Measurements from ENCODE around the gene CCNJ. TPM values are rescaled to one million over a fixed set of nuclear protein-coding genes. Genes with fewer than 3 reads are reported as not detected.
A peak's percentile ranks its signal among the peaks of the same experiment; 100 is the strongest.

Gene CCNJ
- total and polyA plus RNA-seq, 2 of the 13 experiments (the other 11 are each of a cell fraction or from before 2014, with no cell fraction given) = 14.1 to 21.5 TPM

DNA sequence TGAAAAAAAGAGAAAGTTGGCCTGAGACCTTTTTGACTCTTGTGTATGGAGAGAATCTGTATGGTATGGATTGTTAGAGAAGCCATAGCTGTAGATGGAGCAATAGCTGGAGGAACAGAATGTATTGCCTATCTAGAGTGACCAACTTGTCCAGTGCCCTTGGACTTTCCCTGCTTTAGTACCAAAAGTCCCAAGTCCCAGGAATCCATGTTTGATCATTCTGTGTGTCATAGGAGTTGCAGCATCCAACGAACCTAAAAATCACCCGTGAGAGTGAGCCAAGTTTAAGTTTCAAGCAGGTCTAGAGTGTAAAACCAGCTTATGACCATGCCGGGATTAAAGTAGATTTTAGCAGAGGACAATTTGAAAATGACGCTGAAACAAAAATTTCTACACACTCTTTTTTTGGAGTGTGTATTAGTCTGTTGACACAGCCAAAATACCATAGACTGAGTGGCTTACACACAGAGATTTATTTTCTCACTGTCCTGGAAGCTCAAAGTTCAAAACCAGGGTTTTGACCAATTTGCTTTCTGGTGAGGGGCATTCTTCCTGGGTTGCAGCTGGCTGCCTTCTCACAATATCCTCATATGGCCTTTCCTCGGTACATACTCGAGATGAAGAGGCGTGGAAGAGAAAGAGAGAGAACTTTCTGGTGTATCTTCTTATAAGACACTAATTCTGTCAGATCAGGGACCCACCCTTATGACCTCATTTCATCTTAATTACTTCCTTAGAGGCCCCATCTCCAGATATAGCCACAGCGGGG lies 49.8 kb downstream of the CCNJ start (continued):
- no peak for TF ChIP-seq TGIF2 (CRISPR knock-in tag; IDR thresholded peaks at IDR 0.05)
- TF ChIP-seq ZNF484 (CRISPR knock-in tag; IDR thresholded peaks at IDR 0.05; ENCODE audit: borderline replicate concordance, low read depth) = no peak
- no peak for TF ChIP-seq MXD4 (CRISPR knock-in tag; IDR thresholded peaks at IDR 0.05)
- peak; percentile 43; the same call in 1 of the 2 replicates for TF ChIP-seq RXRB (CRISPR knock-in tag; IDR thresholded peaks at IDR 0.05; ENCODE audit: borderline replicate concordance)
- TF ChIP-seq XBP1 (CRISPR knock-in tag; IDR thresholded peaks at IDR 0.05) = no peak
- TF ChIP-seq, protein P1, sequence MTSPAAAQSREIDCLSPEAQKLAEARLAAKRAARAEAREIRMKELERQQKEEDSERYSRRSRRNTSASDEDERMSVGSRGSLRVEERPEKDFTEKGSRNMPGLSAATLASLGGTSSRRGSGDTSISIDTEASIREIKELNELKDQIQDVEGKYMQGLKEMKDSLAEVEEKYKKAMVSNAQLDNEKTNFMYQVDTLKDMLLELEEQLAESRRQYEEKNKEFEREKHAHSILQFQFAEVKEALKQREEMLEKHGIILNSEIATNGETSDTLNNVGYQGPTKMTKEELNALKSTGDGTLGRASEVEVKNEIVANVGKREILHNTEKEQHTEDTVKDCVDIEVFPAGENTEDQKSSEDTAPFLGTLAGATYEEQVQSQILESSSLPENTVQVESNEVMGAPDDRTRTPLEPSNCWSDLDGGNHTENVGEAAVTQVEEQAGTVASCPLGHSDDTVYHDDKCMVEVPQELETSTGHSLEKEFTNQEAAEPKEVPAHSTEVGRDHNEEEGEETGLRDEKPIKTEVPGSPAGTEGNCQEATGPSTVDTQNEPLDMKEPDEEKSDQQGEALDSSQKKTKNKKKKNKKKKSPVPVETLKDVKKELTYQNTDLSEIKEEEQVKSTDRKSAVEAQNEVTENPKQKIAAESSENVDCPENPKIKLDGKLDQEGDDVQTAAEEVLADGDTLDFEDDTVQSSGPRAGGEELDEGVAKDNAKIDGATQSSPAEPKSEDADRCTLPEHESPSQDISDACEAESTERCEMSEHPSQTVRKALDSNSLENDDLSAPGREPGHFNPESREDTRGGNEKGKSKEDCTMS (CRISPR knock-in tag; conservative IDR thresholded peaks at IDR 0.05) = no peak
- TF ChIP-seq SMAD1 (CRISPR knock-in tag; IDR thresholded peaks at IDR 0.05; ENCODE audit: borderline replicate concordance, low read depth) = no peak
- TF ChIP-seq, protein P2, sequence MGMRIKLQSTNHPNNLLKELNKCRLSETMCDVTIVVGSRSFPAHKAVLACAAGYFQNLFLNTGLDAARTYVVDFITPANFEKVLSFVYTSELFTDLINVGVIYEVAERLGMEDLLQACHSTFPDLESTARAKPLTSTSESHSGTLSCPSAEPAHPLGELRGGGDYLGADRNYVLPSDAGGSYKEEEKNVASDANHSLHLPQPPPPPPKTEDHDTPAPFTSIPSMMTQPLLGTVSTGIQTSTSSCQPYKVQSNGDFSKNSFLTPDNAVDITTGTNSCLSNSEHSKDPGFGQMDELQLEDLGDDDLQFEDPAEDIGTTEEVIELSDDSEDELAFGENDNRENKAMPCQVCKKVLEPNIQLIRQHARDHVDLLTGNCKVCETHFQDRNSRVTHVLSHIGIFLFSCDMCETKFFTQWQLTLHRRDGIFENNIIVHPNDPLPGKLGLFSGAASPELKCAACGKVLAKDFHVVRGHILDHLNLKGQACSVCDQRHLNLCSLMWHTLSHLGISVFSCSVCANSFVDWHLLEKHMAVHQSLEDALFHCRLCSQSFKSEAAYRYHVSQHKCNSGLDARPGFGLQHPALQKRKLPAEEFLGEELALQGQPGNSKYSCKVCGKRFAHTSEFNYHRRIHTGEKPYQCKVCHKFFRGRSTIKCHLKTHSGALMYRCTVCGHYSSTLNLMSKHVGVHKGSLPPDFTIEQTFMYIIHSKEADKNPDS (CRISPR knock-in tag; IDR thresholded peaks at IDR 0.05) = no peak
- TF ChIP-seq, protein P3, sequence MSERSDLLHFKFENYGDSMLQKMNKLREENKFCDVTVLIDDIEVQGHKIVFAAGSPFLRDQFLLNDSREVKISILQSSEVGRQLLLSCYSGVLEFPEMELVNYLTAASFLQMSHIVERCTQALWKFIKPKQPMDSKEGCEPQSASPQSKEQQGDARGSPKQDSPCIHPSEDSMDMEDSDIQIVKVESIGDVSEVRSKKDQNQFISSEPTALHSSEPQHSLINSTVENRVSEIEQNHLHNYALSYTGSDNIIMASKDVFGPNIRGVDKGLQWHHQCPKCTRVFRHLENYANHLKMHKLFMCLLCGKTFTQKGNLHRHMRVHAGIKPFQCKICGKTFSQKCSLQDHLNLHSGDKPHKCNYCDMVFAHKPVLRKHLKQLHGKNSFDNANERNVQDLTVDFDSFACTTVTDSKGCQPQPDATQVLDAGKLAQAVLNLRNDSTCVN (CRISPR knock-in tag; IDR thresholded peaks at IDR 0.05; ENCODE audit: borderline replicate concordance) = no peak
- TF ChIP-seq RARG (CRISPR knock-in tag; IDR thresholded peaks at IDR 0.05; ENCODE audit: low read depth) = no peak
- no peak for TF ChIP-seq ADNP (CRISPR knock-in tag; IDR thresholded peaks at IDR 0.05)
- TF ChIP-seq JUND (CRISPR knock-in tag; IDR thresholded peaks at IDR 0.05) = no peak
- no peak for TF ChIP-seq FOXC1 (CRISPR knock-in tag; IDR thresholded peaks at IDR 0.05; ENCODE audit: borderline replicate concordance)
- TF ChIP-seq CBX5 (CRISPR knock-in tag; IDR thresholded peaks at IDR 0.05; ENCODE audit: borderline replicate concordance) = no peak
- TF ChIP-seq ZSCAN25 (CRISPR knock-in tag; IDR thresholded peaks at IDR 0.05) = no peak; the same call in 1 of the 2 replicates
- TF ChIP-seq PHF5A (CRISPR knock-in tag; IDR thresholded peaks at IDR 0.05; ENCODE audit: low read depth, unreplicated experiment) = no peak
- TF ChIP-seq, protein P4, sequence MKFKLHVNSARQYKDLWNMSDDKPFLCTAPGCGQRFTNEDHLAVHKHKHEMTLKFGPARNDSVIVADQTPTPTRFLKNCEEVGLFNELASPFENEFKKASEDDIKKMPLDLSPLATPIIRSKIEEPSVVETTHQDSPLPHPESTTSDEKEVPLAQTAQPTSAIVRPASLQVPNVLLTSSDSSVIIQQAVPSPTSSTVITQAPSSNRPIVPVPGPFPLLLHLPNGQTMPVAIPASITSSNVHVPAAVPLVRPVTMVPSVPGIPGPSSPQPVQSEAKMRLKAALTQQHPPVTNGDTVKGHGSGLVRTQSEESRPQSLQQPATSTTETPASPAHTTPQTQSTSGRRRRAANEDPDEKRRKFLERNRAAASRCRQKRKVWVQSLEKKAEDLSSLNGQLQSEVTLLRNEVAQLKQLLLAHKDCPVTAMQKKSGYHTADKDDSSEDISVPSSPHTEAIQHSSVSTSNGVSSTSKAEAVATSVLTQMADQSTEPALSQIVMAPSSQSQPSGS (CRISPR knock-in tag; IDR thresholded peaks at IDR 0.05) = 0 out of 2 replicates have a peak, but pooled peaks have one; percentile 20
- no peak for TF ChIP-seq ZBTB20 (CRISPR knock-in tag; IDR thresholded peaks at IDR 0.05; ENCODE audit: borderline replicate concordance, low read depth)
- TF ChIP-seq ESRRA (CRISPR knock-in tag; IDR thresholded peaks at IDR 0.05; ENCODE audit: low read depth) = peak; percentile 72
- no peak for TF ChIP-seq SATB2 (CRISPR knock-in tag; IDR thresholded peaks at IDR 0.05)
- TF ChIP-seq HMG20B (CRISPR knock-in tag; conservative IDR thresholded peaks at IDR 0.05) = peak; percentile 79; the same call in 1 of the 2 replicates
- TF ChIP-seq NR2C2 (CRISPR knock-in tag; IDR thresholded peaks at IDR 0.05; ENCODE audit: borderline replicate concordance) = peak; percentile 66; the same call in 1 of the 2 replicates
- TF ChIP-seq ZNF331 (CRISPR knock-in tag; IDR thresholded peaks at IDR 0.05) = no peak

Data from HepG2 (cell line).